ENCODE results near the gene RNASEL. TPM values are rescaled to one million over a fixed set of nuclear protein-coding genes. Genes with fewer than 3 reads are reported as not detected.
A peak's percentile ranks its signal among the peaks of the same experiment; 100 is the strongest.

RNASEL gene
- total and polyA plus RNA-seq, 9 of the 15 experiments (the other 6 are each of a cell fraction or from before 2014, with no cell fraction given) = 4.3 to 11.1 (median 7.2) TPM

GRCh38 chr1:182586380-182586779 lies 2.7 kb downstream of the RNASEL start (continued):
- TF ChIP-seq CHD7 (IDR thresholded peaks at IDR 0.05; ENCODE audit: low read depth, low read length) = no peak
- TF ChIP-seq ZBTB7A (IDR thresholded peaks at IDR 0.05; ENCODE audit: borderline replicate concordance, control insufficient read depth, low read depth, low read length) = peak; percentile 44; the same call in 1 of the 2 replicates
- no peak for TF ChIP-seq ZNF717 (CRISPR knock-in tag; IDR thresholded peaks at IDR 0.05)
- 0 out of 2 replicates have a peak, but pooled peaks have one; percentile 27 for TF ChIP-seq JUN (IDR thresholded peaks at IDR 0.05; ENCODE audit: borderline replicate concordance, low read depth, low read length)
- no peak for TF ChIP-seq JUN (CRISPR knock-in tag; IDR thresholded peaks at IDR 0.05; ENCODE audit: borderline replicate concordance)
- TF ChIP-seq NFE2 (IDR thresholded peaks at IDR 0.05; ENCODE audit: low read depth) = peak; percentile 97
- TF ChIP-seq NFIX (CRISPR knock-in tag; IDR thresholded peaks at IDR 0.05; ENCODE audit: low read depth) = no peak
- 0 out of 2 replicates have a peak, but pooled peaks have one; percentile 17 for TF ChIP-seq AFF4 (CRISPR knock-in tag; IDR thresholded peaks at IDR 0.05)
- TF ChIP-seq TBP (optimal IDR thresholded peaks at IDR 0.05; ENCODE audit: low read depth, low read length) = peak; percentile 46
- 0 out of 2 replicates have a peak, but pooled peaks have one; percentile 15 for TF ChIP-seq SMAD4 (CRISPR knock-in tag; conservative IDR thresholded peaks at IDR 0.05)
- peak; percentile 7; the same call in 1 of the 2 replicates for TF ChIP-seq ZBTB12 (CRISPR knock-in tag; IDR thresholded peaks at IDR 0.05)

All from K562 (cell line).